Osteoblast (primary cell): ENCODE measurements around the gene BLOC1S4. TPM values are rescaled to one million over a fixed set of nuclear protein-coding genes. Genes with fewer than 3 reads are reported as not detected.

Source experiments
- DNase-seq: peaks from one replicate; pipeline ENCODE4 v3.0.0; 2011; ENCODE audit warnings: low spot score, mixed read lengths; ENCODE audit not compliant: insufficient read length; ENCODE audit errors: missing footprints
- H2AFZ ChIP-seq: 2 replicates; pipeline ENCODE4 v1.6.0; 2011; ENCODE audit warnings: mild to moderate bottlenecking, low read length
- H3K27ac ChIP-seq: 2 replicates; pipeline ENCODE4 v1.5.1; 2011; ENCODE audit warnings: mild to moderate bottlenecking, low read depth, low read length, moderate library complexity
- H3K27me3 ChIP-seq: 2 replicates; pipeline ENCODE4 v1.6.0; 2012; ENCODE audit warnings: mild to moderate bottlenecking, control low read depth, inconsistent platforms, low read length, moderate library complexity; ENCODE audit not compliant: insufficient read depth
- H3K36me3 ChIP-seq: 2 replicates; pipeline ENCODE4 v1.5.1; 2011; ENCODE audit warnings: mild to moderate bottlenecking, low read length, control low read depth, moderate library complexity; ENCODE audit not compliant: insufficient read depth
- H3K4me1 ChIP-seq: 2 replicates; pipeline ENCODE4 v1.5.1; 2011; ENCODE audit warnings: mild to moderate bottlenecking, low read length, control low read depth, moderate library complexity; ENCODE audit not compliant: insufficient read depth
- H3K4me2 ChIP-seq: 2 replicates; pipeline ENCODE4 v1.6.0; 2011; ENCODE audit warnings: mild to moderate bottlenecking, low read length; ENCODE audit not compliant: insufficient read depth
- H3K4me3 ChIP-seq: fragments of 200-600 bp; sonication (generic); 3 replicates; pipeline ENCODE4 v1.5.1; 2012; ENCODE audit warnings: mild to moderate bottlenecking, low read length, inconsistent platforms; ENCODE audit not compliant: insufficient read depth
- H3K79me2 ChIP-seq: 2 replicates; pipeline ENCODE4 v1.6.0; 2012; ENCODE audit warnings: mild to moderate bottlenecking, low read length, control low read depth, inconsistent platforms; ENCODE audit not compliant: insufficient read depth
- H3K9me3 ChIP-seq: 2 replicates; pipeline ENCODE4 v1.5.1; 2011; ENCODE audit warnings: low read depth, low read length, control low read depth
- H4K20me1 ChIP-seq: 2 replicates; pipeline ENCODE4 v1.6.0; 2012; ENCODE audit warnings: mild to moderate bottlenecking, low read length, control low read depth; ENCODE audit not compliant: insufficient read depth
- CTCF ChIP-seq: IDR thresholded peaks from 2 replicates; pipeline ENCODE4 v1.5.1; 2011; ENCODE audit warnings: mild to moderate bottlenecking, low read depth, low read length, moderate library complexity; ENCODE audit errors: extremely low read depth
- total RNA-seq: library from RNA; depleted of rRNA; stranded (reverse); fragments of >200 nt; gene quantifications from 2 replicates; pipeline ENCODE4 v1.2.3, GENCODE V29; 2012

Gene BLOC1S4
- total RNA-seq, 1 donor, result 10.9 TPM

- Histone ChIP-seq H2AFZ (no peak overlapping the region), H3K36me3 (no peaks in the 10 kb centered on the region), H4K20me1 (no peaks in the 10 kb centered on the region), H3K4me1 (no peaks in the 10 kb centered on the region), H3K4me3 (no peak overlapping the region), H3K27ac (no peak overlapping the region), H3K4me2 (no peak overlapping the region), H3K9me3 (no peaks in the 10 kb centered on the region), H3K79me2 (no peaks in the 10 kb centered on the region), H3K27me3 (peaks cover 13% of the 10 kb centered on the region)
- TF ChIP-seq CTCF, result no peak
- peak; percentile 27 for DNase-seq
These were observed 44.9 kb downstream of the BLOC1S4 start for GRCh38 chr4:6760865-6761264.

GRCh38 chr4:6761649-6762615 lies 46.0 kb downstream of the BLOC1S4 start:
- Histone ChIP-seq H3K79me2 (no peaks in the 10 kb centered on the region), H4K20me1 (no peaks in the 10 kb centered on the region), H3K4me3 (peak overlapping the region; percentile 25), H3K27ac (no peak overlapping the region), H3K36me3 (no peaks in the 10 kb centered on the region), H3K4me2 (peak overlapping the region; percentile 50), H3K9me3 (no peaks in the 10 kb centered on the region), H2AFZ (peak overlapping the region; percentile 50), H3K4me1 (no peaks in the 10 kb centered on the region), H3K27me3 (peaks cover 19% of the 10 kb centered on the region)
- DNase-seq, result peak; percentile 89
- no peak for TF ChIP-seq CTCF

GRCh38 chr4:6763330-6763851 lies 47.4 kb downstream of the BLOC1S4 start:
- Histone ChIP-seq H3K79me2 (no peaks in the 10 kb centered on the region), H3K9me3 (no peaks in the 10 kb centered on the region), H2AFZ (no peak overlapping the region), H3K36me3 (no peaks in the 10 kb centered on the region), H3K4me2 (no peak overlapping the region), H3K27ac (no peak overlapping the region), H3K4me1 (peaks cover 3% of the 10 kb centered on the region), H4K20me1 (no peaks in the 10 kb centered on the region), H3K4me3 (no peak overlapping the region), H3K27me3 (peaks cover 19% of the 10 kb centered on the region)
- peak; percentile 77 for DNase-seq
- peak; percentile 19 for TF ChIP-seq CTCF

GRCh38 chr4:6764976-6765620 lies 49.1 kb downstream of the BLOC1S4 start:
- H2AFZ ChIP-seq, result no peak overlapping the region

More at GRCh38 chr4:6764976-6765620, 49.1 kb downstream of the BLOC1S4 start:
- no peak overlapping the region for H3K27ac ChIP-seq
- TF ChIP-seq CTCF, result no peak
- DNase-seq, result peak; percentile 71
- H3K9me3 ChIP-seq, result no peaks in the 10 kb centered on the region
- no peaks in the 10 kb centered on the region for H3K36me3 ChIP-seq
- H3K4me2 ChIP-seq, result no peak overlapping the region
- no peak overlapping the region for H3K4me3 ChIP-seq
- peaks cover 8% of the 10 kb centered on the region for H3K4me1 ChIP-seq
- no peaks in the 10 kb centered on the region for H4K20me1 ChIP-seq
- H3K27me3 ChIP-seq, result peaks cover 19% of the 10 kb centered on the region
- H3K79me2 ChIP-seq, result no peaks in the 10 kb centered on the region
